NOMO-1 (cell line): ENCODE results near the gene SALL3.

ENCODE experiments used
- DNase-seq, 2 experiments: peaks; one replicate each; lab custom pipeline; 2025; ENCODE audit not compliant: unreplicated experiment in 2 of 2; lab: John Stamatoyannopoulos, UW

The SALL3 gene

DNA sequence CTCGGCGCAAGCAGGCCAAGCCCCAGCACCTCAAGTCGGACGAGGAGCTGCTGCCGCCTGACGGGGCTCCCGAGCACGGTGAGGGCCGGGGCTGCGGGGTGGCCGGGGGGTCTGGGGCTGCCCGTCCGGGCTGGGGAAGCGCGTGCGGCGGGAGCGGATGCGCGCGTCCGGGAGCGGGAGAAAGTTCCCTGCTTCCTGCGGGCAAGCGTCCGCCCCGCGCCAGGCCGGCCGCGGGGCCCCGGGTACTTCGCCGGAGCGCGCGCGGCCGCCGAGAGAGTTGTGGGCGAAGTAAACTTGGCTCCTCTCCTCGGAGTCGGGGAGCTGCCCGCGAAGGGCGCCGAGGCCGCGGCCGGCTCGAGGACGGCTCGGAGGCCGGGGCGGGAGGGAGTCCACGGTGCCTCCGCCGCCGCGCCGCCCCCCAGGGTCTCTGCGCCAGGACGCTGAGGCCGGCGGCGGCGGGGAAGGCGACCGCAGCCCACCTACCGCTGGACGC is 707 bp downstream of the SALL3 start:
- no peak for DNase-seq

DNA sequence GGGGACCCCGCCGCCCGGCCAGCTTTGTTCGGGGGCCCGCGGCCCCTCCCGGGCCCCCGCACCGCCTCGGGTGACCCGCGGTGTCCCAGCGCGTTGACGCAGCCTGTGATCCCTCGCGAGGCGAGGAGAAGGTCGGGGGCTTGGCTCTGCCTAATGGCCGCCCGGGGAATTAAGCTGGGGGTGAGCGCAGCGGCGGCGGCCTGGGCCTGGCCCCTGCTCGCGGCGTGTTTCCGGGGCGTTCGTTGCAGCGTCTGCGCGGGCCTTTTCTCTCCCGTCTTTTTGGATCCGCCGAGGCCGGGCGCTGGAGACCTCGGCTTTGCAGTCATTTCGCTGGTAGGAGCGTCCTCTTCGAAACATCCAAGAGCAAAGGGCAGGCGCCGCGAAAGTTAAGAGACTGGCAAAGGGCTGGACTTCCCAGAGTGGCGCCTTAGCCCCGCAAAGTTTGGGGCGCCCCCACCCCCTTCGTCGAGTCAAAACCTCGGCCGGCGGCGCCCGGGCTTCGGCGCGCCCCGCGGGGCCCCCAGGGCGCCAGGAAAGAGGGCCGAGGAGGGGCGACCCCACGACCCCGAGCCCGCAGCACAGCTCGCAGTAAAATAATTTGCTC is 1.3 kb downstream of the SALL3 start:
- DNase-seq, result no peak

DNA sequence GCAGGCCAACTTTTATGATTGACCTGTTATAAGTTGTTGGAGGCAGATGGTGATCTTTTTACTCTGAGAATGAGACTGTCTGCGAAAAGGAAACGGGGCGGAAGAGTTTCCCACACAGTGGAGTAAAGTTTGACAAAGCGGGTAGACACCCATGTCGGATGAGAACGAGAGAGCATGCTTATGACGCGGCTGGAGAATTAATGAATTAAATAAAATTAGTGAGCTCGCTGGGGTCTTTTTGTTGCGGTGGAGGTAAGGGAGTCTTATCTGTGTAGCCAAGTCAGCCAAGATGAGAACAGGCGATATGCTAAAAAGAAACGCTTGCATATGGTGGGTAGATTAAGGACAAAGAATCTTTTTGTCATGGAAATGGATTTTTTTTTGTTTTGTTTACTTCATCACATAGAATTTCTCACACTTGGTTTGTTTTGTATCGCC is 1.8 kb downstream of the SALL3 start:
- no peak for DNase-seq

DNA sequence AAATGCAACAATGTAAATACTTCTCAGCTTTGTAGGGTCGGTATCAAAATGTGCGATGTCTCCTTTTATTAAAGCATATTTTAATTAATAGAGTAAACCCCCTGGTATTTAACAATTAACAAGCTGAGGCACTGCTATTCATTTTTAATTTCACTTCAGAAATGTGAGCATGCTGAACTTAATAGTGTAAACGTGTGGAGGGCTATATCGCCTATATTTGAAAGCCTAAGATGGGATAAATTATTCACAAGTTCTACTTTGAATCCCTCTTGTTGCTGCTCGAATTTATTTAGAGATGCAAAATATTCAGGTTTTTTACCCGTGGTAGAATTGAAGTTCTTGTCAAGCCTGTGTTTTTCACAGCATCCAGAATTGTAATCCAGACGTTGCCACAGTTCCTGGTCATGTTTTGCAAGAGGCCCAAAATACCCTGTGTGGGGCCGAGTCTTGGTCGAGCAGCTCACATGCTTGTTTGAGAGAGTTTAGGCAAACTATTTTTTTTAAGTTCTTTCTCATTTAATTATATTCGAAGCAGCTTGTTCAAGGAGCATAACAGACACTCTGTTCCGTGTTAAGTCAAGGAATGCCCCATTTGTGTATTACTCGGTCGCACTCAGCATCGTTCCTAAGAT is 2.5 kb downstream of the SALL3 start:
- DNase-seq, result peak in 1 of 2 experiments; percentile 12

DNA sequence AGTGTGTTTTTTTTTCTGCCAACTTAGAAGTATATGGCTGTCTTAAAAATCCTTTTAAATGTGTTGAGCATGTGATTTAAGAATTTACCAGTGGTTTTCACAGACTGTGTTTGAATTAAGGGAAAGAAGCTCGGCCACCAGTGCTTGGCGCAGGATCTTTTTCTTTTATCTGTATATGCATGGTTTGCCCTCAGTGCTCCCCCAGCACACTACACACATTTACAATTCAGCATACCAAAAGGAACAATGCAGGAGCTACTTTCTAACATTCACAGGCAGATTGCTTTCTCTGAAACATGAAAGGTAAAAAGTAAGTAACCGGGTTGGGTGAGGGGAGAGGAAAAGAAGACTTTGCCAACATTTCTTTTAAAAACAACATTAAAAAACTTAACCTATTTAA is 3.9 kb downstream of the SALL3 start:
- DNase-seq, result no peak

DNA sequence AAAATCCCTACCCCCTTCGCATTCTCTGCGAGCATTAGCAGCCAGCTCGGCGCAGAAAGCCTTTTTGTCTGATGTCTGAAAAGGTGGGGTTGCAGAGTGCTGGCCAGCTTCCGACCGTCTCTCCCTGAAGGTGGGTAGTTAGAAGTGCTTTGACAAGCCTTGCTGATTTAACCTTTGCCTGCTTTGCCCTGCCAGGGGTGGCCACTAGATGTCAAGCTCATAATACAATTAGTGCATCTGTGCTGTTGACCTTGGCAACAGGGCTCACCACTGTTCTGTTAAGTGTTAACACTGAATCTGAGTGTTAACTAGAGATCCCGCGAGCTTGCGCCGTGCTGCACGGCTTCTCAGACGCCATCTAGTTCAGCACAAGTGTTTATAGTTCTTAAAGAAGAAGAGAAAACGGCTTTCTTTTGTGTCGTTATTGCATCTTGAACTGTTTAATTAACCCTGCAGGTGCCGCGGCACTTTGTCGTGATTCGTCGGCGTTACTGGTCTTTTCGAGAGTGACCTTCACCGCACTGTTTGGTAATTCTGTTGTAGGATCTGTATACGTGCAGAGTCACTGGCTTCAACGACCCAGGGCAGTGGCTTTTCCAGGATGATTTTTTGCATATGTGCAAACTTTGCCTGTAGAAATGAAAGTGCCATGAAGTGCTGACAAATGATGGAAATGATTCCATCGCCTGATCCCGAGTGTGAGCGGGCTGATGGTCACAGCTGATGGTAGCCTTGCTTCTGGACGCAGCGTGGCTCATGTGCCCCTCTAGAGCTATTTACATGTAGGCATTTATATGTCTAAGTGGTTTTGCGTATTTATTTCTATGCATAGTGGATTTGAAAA is 5.5 kb downstream of the SALL3 start:
- DNase-seq, result peak in 1 of 2 experiments; percentile 7

DNA sequence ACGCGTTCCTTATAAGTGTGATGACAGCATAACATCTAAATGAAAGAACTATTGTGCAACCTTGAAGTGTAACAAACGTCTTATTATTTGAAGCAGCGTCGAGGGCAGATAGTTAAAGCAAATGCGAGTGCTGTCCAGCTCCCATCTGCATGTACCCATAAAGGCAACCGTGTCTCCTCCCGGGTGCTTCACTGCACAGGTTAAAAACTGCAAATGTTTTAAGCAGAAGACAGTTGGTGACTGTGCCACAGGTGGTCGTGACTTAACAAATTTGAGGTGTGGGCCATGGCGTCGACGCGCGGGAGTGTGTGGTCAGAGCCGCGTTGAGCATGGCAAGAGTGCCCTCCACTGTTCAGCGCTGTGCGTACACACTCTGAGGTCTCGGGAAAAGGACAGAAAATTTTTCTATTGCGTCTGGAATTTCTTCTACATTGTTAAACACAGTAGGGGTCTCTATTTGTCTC is 6.4 kb downstream of the SALL3 start:
- peak; percentile 20 to 32 for DNase-seq

DNA sequence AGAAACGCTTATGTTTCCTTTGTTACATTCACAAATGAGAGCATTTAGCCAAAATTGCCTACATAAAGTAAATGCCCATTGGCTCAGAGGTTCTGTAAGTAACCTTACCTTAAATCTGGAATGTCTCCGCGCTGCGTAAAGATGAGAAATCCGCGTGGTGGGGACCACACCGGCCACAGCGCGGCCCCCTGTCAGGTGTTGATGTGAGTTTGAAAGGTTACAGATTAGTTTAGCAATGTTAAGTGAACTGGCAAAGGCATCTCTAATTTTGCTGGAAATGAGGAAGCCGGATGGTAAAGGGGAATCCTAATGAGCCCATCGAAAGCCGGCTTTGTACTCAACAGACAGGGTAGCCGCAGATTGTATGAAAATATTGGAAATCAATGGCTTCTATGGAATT is 11.8 kb downstream of the SALL3 start:
- no peak for DNase-seq

DNA sequence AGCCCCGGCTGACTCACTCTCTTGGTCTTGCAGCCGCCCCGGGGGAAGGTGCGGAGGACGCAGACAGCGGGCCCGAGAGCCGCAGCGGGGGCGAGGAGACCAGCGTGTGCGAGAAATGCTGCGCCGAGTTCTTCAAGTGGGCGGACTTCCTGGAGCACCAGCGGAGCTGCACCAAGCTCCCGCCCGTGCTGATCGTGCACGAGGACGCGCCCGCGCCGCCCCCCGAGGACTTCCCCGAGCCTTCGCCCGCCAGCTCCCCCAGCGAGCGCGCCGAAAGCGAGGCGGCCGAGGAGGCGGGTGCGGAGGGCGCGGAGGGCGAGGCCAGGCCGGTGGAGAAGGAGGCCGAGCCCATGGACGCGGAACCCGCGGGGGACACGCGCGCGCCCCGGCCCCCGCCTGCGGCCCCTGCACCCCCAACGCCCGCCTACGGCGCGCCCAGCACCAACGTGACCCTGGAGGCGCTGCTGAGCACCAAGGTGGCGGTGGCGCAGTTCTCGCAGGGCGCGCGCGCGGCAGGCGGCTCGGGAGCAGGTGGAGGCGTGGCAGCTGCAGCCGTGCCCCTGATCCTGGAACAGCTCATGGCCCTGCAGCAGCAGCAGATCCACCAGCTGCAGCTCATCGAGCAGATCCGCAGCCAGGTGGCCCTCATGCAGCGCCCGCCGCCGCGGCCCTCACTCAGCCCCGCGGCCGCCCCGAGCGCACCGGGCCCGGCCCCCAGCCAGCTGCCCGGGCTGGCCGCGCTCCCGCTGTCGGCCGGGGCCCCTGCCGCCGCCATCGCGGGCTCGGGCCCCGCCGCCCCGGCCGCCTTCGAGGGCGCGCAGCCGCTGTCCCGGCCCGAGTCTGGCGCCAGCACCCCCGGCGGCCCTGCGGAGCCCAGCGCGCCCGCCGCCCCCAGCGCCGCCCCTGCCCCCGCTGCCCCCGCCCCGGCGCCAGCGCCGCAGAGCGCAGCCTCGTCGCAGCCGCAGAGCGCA is 12.7 kb downstream of the SALL3 start:
- DNase-seq, result no peak

DNA sequence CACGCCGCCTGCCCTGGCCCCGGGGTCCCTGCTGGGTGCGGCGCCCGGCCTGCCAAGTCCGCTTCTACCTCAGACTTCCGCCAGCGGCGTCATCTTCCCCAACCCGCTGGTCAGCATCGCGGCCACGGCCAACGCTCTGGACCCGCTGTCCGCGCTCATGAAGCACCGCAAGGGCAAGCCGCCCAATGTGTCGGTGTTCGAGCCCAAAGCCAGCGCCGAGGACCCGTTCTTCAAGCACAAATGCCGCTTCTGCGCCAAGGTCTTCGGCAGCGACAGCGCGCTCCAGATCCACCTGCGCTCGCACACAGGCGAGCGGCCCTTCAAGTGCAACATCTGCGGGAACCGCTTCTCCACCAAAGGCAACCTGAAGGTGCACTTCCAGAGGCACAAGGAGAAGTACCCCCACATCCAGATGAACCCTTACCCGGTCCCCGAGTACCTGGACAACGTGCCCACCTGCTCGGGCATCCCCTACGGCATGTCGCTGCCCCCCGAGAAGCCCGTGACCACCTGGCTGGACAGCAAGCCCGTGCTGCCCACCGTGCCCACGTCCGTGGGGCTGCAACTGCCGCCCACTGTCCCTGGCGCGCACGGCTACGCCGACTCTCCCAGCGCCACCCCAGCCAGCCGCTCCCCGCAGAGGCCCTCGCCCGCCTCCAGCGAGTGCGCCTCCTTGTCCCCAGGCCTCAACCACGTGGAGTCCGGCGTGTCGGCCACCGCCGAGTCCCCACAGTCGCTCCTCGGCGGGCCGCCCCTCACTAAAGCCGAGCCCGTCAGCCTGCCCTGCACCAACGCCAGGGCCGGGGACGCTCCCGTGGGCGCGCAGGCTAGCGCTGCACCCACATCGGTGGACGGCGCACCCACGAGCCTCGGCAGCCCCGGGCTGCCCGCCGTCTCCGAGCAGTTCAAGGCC is 13.7 kb downstream of the SALL3 start:
- no peak for DNase-seq

DNA sequence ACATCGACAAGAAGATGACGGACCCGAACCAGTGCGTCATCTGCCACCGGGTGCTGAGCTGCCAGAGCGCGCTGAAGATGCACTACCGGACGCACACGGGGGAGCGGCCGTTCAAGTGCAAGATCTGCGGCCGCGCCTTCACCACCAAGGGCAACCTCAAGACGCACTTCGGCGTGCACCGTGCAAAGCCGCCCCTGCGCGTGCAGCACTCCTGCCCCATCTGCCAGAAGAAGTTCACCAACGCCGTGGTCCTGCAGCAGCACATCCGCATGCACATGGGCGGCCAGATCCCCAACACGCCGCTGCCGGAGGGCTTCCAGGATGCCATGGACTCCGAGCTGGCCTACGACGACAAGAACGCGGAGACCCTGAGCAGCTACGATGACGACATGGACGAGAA is 14.4 kb downstream of the SALL3 start:
- no peak for DNase-seq

DNA sequence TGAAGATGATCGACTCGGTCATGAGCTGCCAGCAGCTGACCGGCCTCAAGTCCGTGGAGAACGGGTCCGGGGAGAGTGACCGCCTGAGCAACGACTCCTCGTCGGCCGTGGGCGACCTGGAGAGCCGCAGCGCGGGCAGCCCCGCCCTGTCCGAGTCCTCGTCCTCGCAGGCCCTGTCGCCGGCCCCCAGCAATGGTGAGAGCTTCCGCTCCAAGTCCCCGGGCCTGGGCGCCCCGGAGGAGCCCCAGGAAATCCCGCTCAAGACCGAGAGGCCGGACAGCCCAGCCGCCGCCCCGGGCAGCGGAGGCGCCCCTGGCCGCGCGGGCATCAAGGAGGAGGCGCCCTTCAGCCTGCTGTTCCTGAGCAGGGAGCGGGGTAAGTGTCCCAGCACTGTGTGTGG is 14.9 kb downstream of the SALL3 start:
- no peak for DNase-seq

DNA sequence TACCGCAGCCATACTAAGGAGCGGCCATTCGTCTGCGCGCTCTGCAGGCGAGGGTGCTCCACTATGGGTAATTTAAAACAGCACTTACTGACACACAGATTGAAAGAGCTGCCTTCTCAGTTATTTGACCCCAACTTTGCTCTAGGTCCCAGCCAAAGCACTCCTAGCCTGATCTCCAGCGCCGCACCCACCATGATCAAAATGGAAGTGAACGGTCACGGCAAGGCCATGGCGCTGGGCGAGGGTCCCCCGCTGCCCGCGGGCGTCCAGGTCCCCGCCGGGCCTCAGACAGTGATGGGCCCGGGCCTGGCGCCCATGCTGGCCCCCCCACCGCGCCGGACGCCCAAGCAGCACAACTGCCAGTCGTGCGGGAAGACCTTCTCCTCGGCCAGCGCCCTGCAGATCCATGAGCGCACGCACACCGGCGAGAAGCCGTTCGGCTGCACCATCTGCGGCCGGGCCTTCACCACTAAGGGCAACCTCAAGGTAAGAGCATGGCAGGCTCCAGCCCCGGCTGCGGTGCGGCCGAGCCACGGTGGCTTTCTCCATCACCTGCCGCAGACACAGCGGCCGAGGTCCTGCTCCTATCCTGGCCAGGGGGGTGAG is 15.5 kb downstream of the SALL3 start:
- no peak for DNase-seq

DNA sequence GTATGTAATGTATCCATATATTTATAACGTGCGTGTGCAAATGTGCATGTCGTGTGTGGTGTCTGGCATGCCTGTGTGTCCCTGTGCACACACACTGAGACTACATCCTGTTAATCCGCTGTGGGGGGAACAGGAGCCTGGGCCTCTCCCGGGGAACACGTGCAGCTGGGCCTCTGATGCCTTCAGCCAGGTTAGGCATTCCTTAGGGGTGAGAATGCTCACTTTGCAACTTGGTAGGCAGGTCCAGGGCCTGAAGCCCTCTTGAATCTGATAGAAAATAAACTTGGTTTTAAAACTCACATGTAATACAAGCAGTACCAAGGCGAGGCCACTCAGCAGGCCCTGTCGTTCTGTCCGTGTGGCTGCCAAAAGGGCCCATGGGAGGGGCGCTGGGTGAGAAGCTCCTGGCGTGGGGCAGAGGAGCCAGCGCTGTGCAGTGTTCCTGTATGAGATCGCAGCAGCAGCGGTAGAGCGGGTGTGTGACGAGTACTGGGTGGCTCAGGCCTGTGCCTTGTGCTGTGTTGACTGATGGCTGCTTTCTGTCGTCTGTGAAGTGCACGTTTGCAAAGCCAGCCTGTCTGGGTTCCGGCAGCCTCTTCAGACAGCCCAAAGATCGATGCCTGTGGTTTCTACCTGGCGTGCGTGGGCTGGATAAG is 16.2 kb downstream of the SALL3 start:
- no peak for DNase-seq

DNA sequence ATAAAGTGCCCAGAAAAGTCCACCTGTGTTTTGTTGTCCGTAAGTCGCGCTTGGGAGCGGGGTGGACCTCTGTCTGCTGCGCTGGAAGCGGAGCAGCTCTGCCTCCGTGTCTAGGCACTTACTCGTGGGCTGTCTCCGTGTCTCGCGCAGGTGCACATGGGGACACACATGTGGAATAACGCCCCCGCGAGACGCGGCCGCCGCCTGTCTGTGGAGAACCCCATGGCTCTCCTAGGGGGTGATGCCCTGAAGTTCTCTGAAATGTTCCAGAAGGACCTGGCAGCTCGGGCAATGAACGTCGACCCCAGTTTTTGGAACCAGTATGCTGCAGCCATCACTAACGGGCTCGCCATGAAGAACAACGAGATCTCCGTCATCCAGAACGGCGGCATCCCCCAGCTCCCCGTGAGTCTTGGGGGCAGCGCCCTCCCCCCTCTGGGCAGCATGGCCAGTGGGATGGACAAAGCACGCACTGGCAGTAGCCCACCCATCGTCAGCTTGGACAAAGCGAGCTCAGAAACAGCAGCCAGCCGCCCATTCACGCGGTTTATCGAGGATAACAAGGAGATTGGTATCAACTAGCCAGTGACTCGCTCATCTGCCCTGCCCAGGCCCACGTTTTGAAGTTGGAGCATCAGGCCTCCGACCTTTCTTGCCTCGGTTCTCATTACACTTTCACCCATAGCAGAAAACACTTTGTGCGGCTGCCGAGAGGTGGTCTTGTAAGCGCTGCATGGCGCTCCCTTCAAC is 17.3 kb downstream of the SALL3 start:
- no peak for DNase-seq

DNA sequence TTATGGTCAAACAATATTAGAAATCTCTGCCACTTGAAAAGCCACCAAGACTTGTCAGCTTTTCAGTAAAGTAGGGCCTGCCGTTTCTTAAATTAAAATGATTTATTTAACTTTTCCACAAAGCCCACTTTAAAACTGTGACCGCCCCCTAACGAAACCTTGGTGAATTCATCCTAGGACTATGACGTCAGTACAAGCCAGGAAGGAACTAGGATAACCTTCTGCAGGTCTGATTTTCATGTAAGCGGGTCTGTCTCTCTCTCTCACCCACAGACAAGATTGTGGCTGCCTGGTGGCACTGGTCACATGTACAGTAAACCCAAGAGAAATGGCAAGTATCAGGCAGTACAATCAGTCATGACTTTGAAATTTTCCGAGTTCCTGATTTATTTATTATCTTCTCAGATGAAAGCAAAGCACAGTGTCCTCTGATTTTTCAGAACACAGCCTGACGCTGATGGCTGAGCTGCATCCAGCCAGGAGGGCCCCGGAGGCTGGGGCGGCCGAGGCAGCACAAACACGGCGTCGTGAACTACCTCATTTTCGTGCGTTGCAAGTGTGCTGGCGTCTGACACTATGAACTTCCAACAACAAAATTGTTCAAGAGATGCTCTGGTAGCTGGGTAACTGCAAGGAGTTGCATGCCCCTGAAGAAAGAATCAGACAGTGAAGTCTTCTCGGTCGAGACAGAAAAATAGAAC is 18.9 kb downstream of the SALL3 start:
- DNase-seq, result no peak

DNA sequence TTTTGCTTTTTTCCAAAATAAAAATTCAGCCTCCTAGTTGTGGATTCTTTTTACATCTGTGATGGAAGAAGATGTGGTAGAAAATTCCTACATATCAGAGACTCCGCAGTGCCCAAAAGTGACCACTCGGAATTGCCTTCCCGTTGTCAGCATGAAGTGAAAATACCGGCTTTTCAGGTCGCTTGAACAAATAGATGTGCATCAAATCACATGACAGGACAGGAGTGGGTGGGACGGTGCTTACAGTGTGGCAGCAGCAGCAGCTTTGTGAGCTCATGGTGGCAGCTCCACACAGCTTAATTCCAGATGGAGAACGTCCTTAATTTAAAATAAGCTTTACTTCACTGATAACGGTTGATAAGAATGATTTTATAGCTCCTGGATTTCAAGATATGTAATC is 20.3 kb downstream of the SALL3 start:
- no peak for DNase-seq
